IMR-90 (cell line): ENCODE results near the gene CD320. TPM values are rescaled to one million over a fixed set of nuclear protein-coding genes. Genes with fewer than 3 reads are reported as not detected.

Source experiments
- ATAC-seq: fragments of 200-7000 bp; cut with Tn5 transposase; 2 replicates; pipeline ENCODE4 v1.9.1; 2020; ENCODE audit warnings: low read depth, mild to moderate bottlenecking, moderate library complexity
- BruUV-seq: library from RNA; stranded (reverse); fragments of 400-500 nt; replicated peaks from 2 replicates; lab custom pipeline; 2021; lab: Mats Ljungman, UMichigan
- CTCF ChIA-PET: fragments of 300-600 bp; formaldehyde crosslinking; extraction: SDS; loops from one replicate; lab custom pipeline; 2021; ENCODE audit warnings: antibody characterized with exemption; lab: Yijun Ruan, JAX
- POLR2A ChIA-PET: fragments of 300-600 bp; sonication (Branson Sonifier 250); formaldehyde crosslinking; loops from one replicate; lab custom pipeline; 2022; ENCODE audit warnings: antibody characterized with exemption; ENCODE audit not compliant: unreplicated experiment; lab: Charles Lee
- DNase-seq: peaks from one replicate; pipeline ENCODE4 v3.0.0; 2013
- H2AFZ ChIP-seq: replicated peaks from 2 replicates; pipeline ENCODE3; 2013; ENCODE audit warnings: low read length, mild to moderate bottlenecking; ENCODE audit not compliant: poor library complexity
- H2AK5ac ChIP-seq: 2 replicates; pipeline ENCODE4 v1.6.1; 2013; ENCODE audit warnings: low read depth, low read length, inconsistent platforms
- H2AK9ac ChIP-seq: replicated peaks from 2 replicates; pipeline ENCODE3; 2013; ENCODE audit warnings: mild to moderate bottlenecking, low read depth, low read length, moderate library complexity; ENCODE audit not compliant: poor library complexity
- H2BK120ac ChIP-seq: 2 replicates; pipeline ENCODE4 v1.6.1; 2013; ENCODE audit warnings: low read depth, low read length, inconsistent platforms
- H2BK15ac ChIP-seq: 3 replicates; pipeline ENCODE4 v1.6.1; 2013; ENCODE audit warnings: low read depth, low read length, inconsistent platforms
- H2BK20ac ChIP-seq: 2 replicates; pipeline ENCODE4 v1.6.1; 2013; ENCODE audit warnings: low read depth, mild to moderate bottlenecking, inconsistent platforms, low read length, moderate library complexity
- H2BK5ac ChIP-seq: 2 replicates; pipeline ENCODE4 v1.6.1; 2013; ENCODE audit warnings: mild to moderate bottlenecking, low read depth, low read length, inconsistent platforms; ENCODE audit not compliant: poor library complexity, severe bottlenecking
- H3K14ac ChIP-seq: replicated peaks from 2 replicates; pipeline ENCODE4 v1.6.1; 2013; ENCODE audit warnings: low read depth, low read length, inconsistent platforms
- H3K18ac ChIP-seq: 2 replicates; pipeline ENCODE4 v1.6.1; 2013; ENCODE audit warnings: low read depth, low read length, control low read depth
- H3K23ac ChIP-seq: 2 replicates; pipeline ENCODE4 v1.6.1; 2013; ENCODE audit warnings: low read depth, low read length, inconsistent platforms
- H3K27ac ChIP-seq: 2 replicates; pipeline ENCODE4 v1.5.1; 2013; ENCODE audit warnings: mild to moderate bottlenecking, control low read depth, low read length; ENCODE audit not compliant: insufficient read depth
- H3K27me3 ChIP-seq: 2 replicates; pipeline ENCODE4 v1.6.1; 2013; ENCODE audit warnings: low read length; ENCODE audit not compliant: control insufficient read depth, insufficient read depth
- H3K36me3 ChIP-seq: 2 replicates; pipeline ENCODE4 v1.6.1; 2013; ENCODE audit warnings: low read length, mixed read lengths; ENCODE audit not compliant: control insufficient read depth, insufficient read depth
- H3K4ac ChIP-seq: 2 replicates; pipeline ENCODE4 v1.6.1; 2013; ENCODE audit warnings: low read depth, low read length, inconsistent platforms
- H3K4me1 ChIP-seq: 2 replicates; pipeline ENCODE4 v1.6.1; 2013; ENCODE audit warnings: low read length, mixed read lengths; ENCODE audit not compliant: control insufficient read depth, insufficient read depth
- H3K4me2 ChIP-seq: 2 replicates; pipeline ENCODE4 v1.6.1; 2013; ENCODE audit warnings: low read depth, mild to moderate bottlenecking, control low read depth, low read length, moderate library complexity
- H3K4me3 ChIP-seq: 2 replicates; pipeline ENCODE4 v1.5.1; 2013; ENCODE audit warnings: low read depth, mild to moderate bottlenecking, control low read depth, low read length, moderate library complexity; ENCODE audit not compliant: insufficient read depth
- H3K56ac ChIP-seq: 2 replicates; pipeline ENCODE4 v1.6.1; 2013; ENCODE audit warnings: low read length, inconsistent platforms; ENCODE audit not compliant: insufficient read depth; ENCODE audit errors: extremely low read depth
- H3K79me1 ChIP-seq, 2 experiments: 2 replicates each; pipeline ENCODE4 v1.6.1; 2013; ENCODE audit warnings: low read length in 2 of 2, inconsistent platforms in 1 of 2, low read depth in 1 of 2
- H3K9ac ChIP-seq: 2 replicates; pipeline ENCODE4 v1.6.1; 2013; ENCODE audit warnings: low read depth, low read length, control low read depth
- H3K9me1 ChIP-seq: 2 replicates; pipeline ENCODE4 v1.6.1; 2013; ENCODE audit warnings: low read length, inconsistent platforms; ENCODE audit not compliant: insufficient read depth
- H3K9me3 ChIP-seq: 2 replicates; pipeline ENCODE4 v1.6.1; 2013; ENCODE audit warnings: low read length; ENCODE audit not compliant: control insufficient read depth, insufficient read depth
- H4K20me1 ChIP-seq: 2 replicates; pipeline ENCODE4 v1.6.1; 2013; ENCODE audit warnings: low read length, inconsistent platforms; ENCODE audit not compliant: insufficient read depth
- H4K5ac ChIP-seq: 2 replicates; pipeline ENCODE4 v1.6.1; 2013; ENCODE audit warnings: mild to moderate bottlenecking, low read depth, low read length, control low read depth
- H4K8ac ChIP-seq, 2 experiments: 2 replicates each; pipeline ENCODE4 v1.6.1; 2013; ENCODE audit warnings: low read depth in 2 of 2, low read length in 2 of 2, control low read depth in 1 of 2, inconsistent platforms in 1 of 2
- H4K91ac ChIP-seq: 2 replicates; pipeline ENCODE4 v1.6.1; 2013; ENCODE audit warnings: low read depth, low read length, inconsistent platforms; ENCODE audit not compliant: insufficient read depth
- BHLHE40 ChIP-seq: fragments of 150-350 bp; IDR thresholded peaks from 2 replicates; pipeline ENCODE4 v1.6.1; 2016; ENCODE audit warnings: mild to moderate bottlenecking, low read depth, low read length
- CEBPB ChIP-seq: IDR thresholded peaks from 2 replicates; pipeline ENCODE4 v1.6.1; 2012; ENCODE audit warnings: low read depth, low read length, improper control_type of control experiment
- CHD1 ChIP-seq: IDR thresholded peaks from 2 replicates; pipeline ENCODE4 v1.6.1; 2012; ENCODE audit warnings: low read depth, low read length, improper control_type of control experiment
- CTCF ChIP-seq: conservative IDR thresholded peaks from 2 replicates; pipeline ENCODE4 v1.5.1; 2012; ENCODE audit warnings: mild to moderate bottlenecking, low read depth, low read length, improper control_type of control experiment
- FOS ChIP-seq: fragments of 150-350 bp; IDR thresholded peaks from 2 replicates; pipeline ENCODE4 v1.6.1; 2016; ENCODE audit warnings: low read depth, low read length
- MXI1 ChIP-seq: IDR thresholded peaks from 2 replicates; pipeline ENCODE4 v1.6.1; 2012; ENCODE audit warnings: low read depth, mild to moderate bottlenecking, low read length, moderate library complexity, borderline replicate concordance
- POLR2A ChIP-seq: IDR thresholded peaks from 2 replicates; pipeline ENCODE4 v1.6.1; 2012; ENCODE audit warnings: mild to moderate bottlenecking, low read depth, low read length
- RCOR1 ChIP-seq: IDR thresholded peaks from 2 replicates; pipeline ENCODE4 v1.6.1; 2012; ENCODE audit warnings: mild to moderate bottlenecking, low read length, improper control_type of control experiment; ENCODE audit not compliant: insufficient replicate concordance
- SMC3 ChIP-seq: fragments of 150-350 bp; IDR thresholded peaks from 2 replicates; pipeline ENCODE4 v1.6.1; 2016; ENCODE audit warnings: low read depth, mild to moderate bottlenecking, antibody characterized with exemption, low read length, moderate library complexity
- WGBS, 2 experiments: methylation state at CpG; one replicate each; pipeline versions ENCODE4 v1.1.5 to v1.1.7; 2013; ENCODE audit warnings: missing lambda C conversion rate in 2 of 2; ENCODE audit not compliant: insufficient read length in 1 of 2; ENCODE audit errors: extremely low coverage in 2 of 2; 5-methylcytosine and 5-hydroxymethylcytosine counted together
- dilution Hi-C: fragments of 300-500 bp; cut with HindIII; formaldehyde crosslinking; loops from one replicate; pipeline ENCODE4 v1.14.3; 2018; ENCODE audit warnings: low sequenced_read_pairs; ENCODE audit not compliant: unreplicated experiment
- in situ Hi-C: fragments of 300-500 bp; cut with MboI; formaldehyde crosslinking; loops from 3 replicates; pipeline ENCODE4 v1.14.3; 2019; ENCODE audit warnings: low sequenced_read_pairs, inconsistent platforms, mixed read lengths
- intact Hi-C: fragments of 100-400 bp; cut with micrococcal nuclease; formaldehyde crosslinking; loops from 2 replicates; pipeline ENCODE4 v1.10.0; 2022
- polyA plus RNA-seq, 3 experiments: library from polyadenylated mRNA; depleted of rRNA; stranded (reverse); fragments of >200 nt; gene quantifications; 2 replicates each; pipeline ENCODE4 v1.2.3, GENCODE V29; 2012; ENCODE audit warnings: low replicate concordance in 1 of 3
- total RNA-seq: library from RNA; depleted of rRNA; stranded (reverse); fragments of >200 nt; gene quantifications from 2 replicates; pipeline ENCODE4 v1.2.3, GENCODE V29; 2012

CD320 gene
- total and polyA plus RNA-seq, 2 of the 4 experiments (the other 2 are of a cell fraction): 13.3 to 78.5 TPM

DNA sequence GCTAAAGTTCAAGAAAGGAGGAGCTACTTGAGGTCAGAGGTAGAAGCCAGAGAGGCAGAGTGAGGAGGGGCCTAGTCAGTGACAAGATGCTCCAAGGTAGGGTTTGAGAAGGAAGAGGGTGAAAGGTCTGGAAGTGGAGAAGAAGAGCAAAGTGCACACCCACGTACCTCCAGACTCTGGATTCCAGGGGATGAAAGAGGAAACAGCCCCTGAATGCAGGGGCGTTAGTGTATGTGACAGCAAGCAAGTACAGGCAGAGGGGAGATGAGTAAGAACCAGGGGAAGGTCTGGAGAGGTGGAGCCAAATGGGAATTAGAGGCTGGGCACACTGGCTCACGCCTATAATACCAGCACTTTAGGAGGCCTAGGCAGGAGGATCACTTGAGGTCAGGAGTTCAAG lies 21.8 kb upstream of the CD320 start:
- ATAC-seq (no peak), DNase-seq (no peak)
- no peak overlapping the region for H3K9ac ChIP-seq
- H4K20me1 ChIP-seq: no peaks in the 10 kb centered on the region
- TF ChIP-seq MXI1 (no peak), CEBPB (no peak), SMC3 (no peak), FOS (no peak), BHLHE40 (no peak), RCOR1 (no peak), CHD1 (no peak), POLR2A (no peak), CTCF (no peak)
- BruUV-seq: no TSS peak
- H2BK20ac ChIP-seq: no peak overlapping the region
- no peak overlapping the region for H4K8ac ChIP-seq
- H3K27ac ChIP-seq: no peak overlapping the region
- H3K4me2 ChIP-seq: no peak overlapping the region
- intact Hi-C loops (no loop called here), in situ Hi-C loops (no loop called here), dilution Hi-C loops (no loop called here)
- no peak overlapping the region for H2AK5ac ChIP-seq
- POLR2A ChIA-PET: no interaction called here
- no peak overlapping the region for H3K56ac ChIP-seq
- H3K4me1 ChIP-seq: no peaks in the 10 kb centered on the region
- no peaks in the 10 kb centered on the region for H3K9me1 ChIP-seq
- H2BK5ac ChIP-seq: no peak overlapping the region
- H2AK9ac ChIP-seq: no peak overlapping the region
- no peak overlapping the region for H4K5ac ChIP-seq
- no peak overlapping the region for H3K18ac ChIP-seq
- CTCF ChIA-PET: no interaction called here
- H3K4me3 ChIP-seq: no peak overlapping the region
- no peak overlapping the region for H3K14ac ChIP-seq
- H3K27me3 ChIP-seq: peaks cover 26% of the 10 kb centered on the region
- no peak overlapping the region for H3K23ac ChIP-seq
- peak overlapping the region; percentile 23 for H2AFZ ChIP-seq
- H4K91ac ChIP-seq: no peak overlapping the region
- no peaks in the 10 kb centered on the region for H3K36me3 ChIP-seq
- H3K9me3 ChIP-seq: peaks cover 6% of the 10 kb centered on the region
- WGBS, 2 experiments: 78% methylated on average over 1 of the region's 3 CpGs; no CpG with 5 or more reads in 1 of the 2 experiments
- peaks cover 0 to 1% of the 10 kb centered on the region in 2 experiments; a peak in 2 of 4 replicates for H3K79me1 ChIP-seq
- H3K4ac ChIP-seq: no peak overlapping the region
- H2BK15ac ChIP-seq: no peak overlapping the region
- H2BK120ac ChIP-seq: no peak overlapping the region
